HG02973 (cell line): Measurements from ENCODE around the gene A2ML1.
"Not testable (repeated sequence)": the region's sequence is repeated elsewhere in the genome, so short reads cannot be mapped to it uniquely, and the experiment has no call there.

Source experiments
- ATAC-seq: cut with Tn5 transposase; IDR thresholded peaks from one replicate; pipeline ENCODE4 v1.9.1; 2021; ENCODE audit warnings: moderate library complexity; ENCODE audit not compliant: unreplicated experiment

A2ML1 gene

DNA sequence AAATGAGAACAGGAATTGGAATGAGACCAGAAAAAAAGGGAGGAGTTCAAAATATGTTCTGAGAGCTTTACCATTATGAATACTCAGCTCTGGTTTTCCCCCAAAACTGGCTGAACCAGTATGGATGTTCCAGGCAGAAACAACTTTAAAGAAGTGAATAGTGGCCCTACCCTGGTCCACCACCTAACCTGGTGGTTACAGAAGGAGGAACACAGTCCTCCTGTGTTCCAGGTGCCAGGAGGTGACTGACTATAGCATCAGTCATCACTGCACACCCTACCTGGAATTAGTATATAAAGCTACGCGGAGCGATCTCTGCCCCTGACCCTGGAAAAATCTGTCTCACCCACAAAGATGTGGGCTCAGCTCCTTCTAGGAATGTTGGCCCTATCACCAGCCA, at the start of gene A2ML1:
Gene A2ML1 (plus strand): TSS at position 324 of the 400 bp plus-strand sequence. CDS start 31 bp downstream, at position 355.
- no peak for ATAC-seq

DNA sequence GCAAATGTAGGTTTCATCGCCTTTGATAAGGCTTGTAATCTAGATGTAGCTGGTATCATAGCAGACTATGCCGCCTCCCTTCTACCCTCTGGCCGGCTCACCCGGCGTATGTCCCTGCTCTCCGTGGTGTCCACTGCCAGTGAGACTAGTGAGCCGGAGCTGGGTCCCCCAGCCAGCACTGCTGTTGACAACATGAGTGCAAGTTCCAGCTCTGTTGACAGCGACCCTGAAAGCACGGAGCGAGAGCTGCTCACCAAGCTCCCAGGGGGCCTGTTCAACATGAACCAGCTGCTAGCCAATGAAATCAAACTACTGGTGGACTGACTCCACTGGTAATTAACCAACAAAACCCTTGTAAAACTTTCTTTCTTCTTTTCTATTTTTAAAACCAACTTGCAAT, 49.0 kb upstream of the A2ML1 start:
- ATAC-seq = no peak

DNA sequence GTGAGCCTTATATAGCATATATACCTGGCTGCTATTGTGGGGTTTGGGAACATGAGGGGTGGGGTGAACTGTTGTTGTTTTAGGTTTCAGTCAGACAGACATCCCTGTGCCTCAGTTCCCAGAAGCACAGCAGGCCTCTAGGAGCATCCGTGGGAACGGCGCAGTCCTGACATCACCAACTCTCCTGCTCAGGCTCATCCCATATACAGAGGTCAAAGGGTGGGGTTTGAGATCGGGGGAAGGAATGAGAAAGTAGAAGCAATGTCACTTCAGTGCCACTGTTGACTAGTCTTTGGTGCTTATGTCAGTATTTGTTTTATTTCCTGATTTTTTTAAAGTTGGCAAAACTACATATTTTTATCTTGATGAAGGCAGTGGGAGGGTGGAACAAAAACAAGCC, 43.1 kb upstream of the A2ML1 start:
- ATAC-seq = no peak

DNA sequence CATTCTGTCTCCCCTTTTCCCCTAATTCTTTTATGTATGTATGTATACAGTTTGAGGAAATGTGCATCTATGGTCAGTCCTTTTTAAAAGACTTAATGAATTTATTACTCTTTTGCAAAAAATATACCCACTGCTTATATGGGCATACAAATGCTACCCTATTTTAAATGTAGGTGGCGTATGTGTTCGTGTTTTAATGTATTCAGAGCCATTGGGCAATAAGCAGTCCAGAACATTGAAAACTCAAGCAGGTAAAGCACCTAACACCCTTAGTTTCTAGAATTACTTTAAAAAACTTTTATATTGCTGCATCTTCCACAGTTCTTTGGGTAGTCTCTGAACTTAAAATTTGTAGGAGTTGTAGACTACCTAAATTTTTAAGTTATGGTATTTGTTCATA, 42.6 kb upstream of the A2ML1 start:
- no peak for ATAC-seq

DNA sequence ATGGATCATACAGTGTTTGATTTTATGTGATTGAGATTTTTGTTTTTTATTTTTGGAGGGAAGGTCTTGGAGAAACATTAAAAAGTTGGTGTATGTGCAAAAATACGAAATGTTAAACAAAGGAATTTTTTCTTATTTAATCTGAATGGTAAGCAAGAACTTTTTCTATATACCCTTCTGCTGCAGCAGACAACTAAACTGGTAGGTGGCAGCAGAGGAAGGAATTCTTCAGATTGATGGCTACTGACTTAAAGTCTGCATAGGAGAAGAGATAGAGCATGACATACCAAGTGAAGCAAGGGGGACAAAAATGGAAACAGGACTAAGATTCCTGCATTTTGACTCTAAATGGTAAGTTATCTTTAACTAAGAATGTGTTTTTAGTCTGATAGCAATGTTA, 42.0 kb upstream of the A2ML1 start:
- no peak for ATAC-seq

DNA sequence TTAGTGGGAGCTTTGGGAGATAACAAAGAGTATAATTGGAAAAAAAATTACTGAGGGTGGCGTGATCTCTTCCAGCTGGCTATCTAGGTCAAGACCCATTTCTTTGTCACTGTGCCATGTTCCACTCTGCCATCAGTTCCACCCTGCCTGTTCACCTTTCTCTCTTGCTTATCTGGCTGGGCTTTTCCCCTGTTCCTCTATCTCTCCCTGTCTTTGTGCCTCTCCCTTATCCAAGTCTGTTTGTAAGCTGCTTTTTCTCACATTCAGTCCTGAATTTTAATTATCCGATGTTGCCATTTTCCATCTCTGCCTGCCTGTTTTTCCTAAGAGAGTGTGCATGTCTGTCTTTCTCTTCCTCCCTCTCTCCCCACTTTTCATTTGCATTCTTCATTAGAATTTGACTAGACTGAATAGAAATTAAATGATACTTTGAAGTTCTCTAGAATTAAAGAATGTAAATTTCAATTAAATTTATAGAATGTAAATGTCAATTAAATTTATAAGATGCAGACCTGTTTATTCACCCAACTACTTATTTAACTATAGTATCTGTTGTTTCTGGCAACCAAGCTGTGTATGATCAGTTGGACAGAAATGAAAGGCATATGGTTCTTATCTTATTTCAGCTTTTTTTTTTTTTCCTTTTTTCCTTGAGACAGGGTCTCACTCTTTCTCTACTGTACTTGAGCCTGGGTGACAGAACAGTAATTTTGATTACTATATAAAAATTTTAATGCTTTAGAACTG, 40.9 kb upstream of the A2ML1 start:
- ATAC-seq = no peak

DNA sequence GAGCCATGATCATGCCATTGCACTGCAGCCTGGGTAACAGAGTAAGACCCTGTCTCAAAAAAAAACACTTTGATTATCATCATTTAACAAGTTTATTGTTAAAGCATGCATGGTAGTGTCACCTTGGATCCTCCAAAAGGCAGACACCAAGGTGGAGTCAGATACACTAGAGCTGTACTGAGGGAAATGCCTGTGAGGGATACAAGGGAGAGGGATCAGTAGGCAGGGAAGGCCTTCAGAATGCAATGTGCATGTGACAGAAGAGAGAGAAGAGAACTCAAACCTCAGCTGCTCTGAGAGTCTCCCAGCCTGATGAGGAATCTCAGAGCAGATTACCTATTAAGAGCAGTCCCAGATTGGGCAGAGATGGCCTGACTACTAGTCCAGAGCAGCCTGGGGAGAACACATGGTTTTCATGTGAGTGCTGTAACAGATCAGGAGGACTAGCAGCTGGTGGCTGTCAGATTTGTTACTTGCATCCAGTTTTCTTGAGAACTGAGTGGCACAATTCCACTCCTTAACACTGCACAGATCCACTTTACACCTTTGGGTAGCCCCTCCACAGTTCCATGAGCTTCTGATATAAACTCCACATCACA, 38.0 kb upstream of the A2ML1 start:
- ATAC-seq = no peak

DNA sequence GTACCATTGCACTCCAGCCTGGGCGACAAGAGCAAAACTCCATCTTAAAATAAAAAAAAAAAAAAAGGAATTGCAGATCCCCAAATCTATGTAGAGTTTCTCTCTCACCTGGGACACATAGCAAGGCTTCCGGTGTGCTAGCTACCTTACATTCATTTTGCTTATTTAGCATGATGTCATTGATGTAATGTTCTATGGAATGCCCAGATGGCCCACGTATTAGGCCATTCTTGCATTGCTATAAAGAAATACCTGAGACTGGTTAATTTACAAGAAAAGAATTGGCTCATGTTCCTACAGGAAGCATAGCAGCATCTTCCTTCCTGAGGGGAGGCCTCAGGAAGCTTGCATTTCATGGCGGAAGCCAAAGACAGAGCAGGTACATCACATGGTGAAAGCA, 36.9 kb upstream of the A2ML1 start:
- no peak for ATAC-seq

DNA sequence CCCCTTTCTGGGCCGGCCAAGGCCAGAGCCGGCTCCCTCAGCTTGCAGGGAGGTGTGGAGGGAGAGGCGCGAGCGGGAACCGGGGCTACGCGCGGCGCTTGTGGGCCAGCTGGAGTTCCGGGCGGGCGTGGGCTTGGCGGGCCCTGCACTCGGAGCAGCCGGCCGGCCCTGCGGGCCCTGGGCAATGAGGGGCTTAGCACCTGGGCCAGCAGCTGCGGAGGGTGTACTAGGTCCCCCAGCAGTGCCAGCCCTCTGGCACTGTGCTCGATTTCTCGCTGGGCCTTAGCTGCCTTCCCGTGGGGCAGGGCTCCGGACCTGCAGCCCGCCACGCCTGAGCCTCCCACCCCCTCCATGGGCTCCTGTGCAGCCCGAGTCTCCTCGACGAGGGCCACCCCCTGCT, 35.2 kb upstream of the A2ML1 start:
- not testable (repeated sequence) for ATAC-seq

DNA sequence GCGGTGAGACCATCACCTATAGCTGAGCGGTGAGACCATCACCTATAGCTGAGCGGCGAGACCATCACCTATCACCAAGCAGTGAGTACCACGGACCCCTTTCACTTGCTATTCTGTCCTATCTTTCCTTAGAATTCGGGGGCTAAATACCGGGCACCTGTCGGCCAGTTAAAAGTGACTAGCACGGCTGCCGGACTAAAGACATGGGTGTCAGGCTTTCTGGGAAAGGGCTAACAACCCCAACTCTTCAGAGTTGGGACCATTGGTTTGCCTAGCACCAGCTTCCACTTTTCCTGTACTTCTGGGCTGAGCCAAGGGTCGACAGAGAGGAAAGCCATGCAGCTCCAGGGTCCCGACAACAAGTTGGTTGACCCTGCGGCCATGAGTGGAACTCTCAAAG, 33.7 kb upstream of the A2ML1 start:
- not testable (repeated sequence) for ATAC-seq

DNA sequence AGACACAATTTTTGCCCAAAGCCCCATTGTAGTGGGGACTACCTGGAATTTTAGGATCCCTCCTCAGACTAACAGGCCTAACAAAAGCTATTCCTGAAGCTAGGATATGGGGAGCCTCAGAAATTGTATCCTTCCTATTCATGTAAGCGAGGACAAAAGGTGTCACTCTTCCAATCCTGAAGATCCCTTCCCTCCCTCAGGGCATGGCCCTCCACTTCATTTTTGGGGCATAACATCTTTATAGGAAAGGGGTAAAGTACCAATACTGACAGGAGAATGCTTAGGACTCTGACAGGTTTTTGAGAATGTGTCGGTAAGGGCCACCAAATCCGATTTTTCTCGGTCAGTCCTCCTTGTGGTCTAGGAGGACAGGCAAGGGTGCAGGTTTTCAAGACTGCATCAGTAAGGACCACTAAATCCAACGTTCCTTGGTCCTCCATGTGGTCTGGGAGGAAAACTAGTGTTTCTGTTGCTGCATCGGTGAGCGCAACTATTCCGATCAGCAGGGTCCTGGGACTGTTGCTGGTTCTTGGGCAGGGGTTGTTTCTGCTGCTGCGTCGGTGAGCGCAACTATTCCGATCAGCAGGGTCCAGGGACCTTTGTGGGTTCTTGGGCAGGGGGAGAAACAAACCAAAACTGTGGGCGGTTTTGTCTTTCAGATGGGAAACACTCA, 32.9 kb upstream of the A2ML1 start:
- not testable (repeated sequence) for ATAC-seq

DNA sequence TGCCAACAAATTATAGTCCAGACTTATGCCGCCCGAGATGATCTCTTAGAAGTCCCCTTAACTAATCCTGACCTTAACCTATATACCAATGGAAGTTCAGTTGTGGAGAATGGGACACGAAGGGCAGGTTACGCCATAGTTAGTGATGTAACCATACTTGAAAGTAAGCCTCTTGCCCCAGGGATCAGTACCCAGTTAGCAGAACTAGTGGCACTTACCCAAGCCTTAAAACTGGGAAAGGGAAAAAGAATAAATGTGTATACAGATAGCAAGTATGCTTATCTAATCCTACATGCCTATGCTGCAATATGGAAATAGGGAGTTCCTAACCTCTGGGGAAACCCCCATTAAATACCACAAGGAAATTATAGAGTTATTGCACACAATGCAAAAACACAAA, 29.2 kb upstream of the A2ML1 start:
- not testable (repeated sequence) for ATAC-seq

DNA sequence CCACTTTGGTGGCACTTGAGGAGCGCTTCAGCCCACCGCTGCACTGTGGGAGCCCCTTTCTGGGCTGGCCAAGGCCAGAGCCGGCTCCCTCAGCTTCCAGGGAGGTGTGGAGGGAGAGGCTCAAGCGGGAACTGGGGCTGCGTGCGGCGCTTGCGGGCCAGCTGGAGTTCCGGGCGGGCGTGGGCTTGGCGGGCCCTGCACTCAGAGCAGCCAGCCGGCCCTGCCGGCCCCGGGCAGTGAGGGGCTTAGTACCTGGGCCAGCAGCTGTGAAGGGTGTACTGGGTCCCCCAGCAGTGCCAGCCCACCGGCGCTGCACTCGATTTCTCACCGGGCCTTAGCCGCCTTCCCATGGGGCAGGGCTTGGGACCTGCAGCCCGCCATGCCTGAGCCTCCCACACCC, 27.8 kb upstream of the A2ML1 start:
- not testable (repeated sequence) for ATAC-seq

DNA sequence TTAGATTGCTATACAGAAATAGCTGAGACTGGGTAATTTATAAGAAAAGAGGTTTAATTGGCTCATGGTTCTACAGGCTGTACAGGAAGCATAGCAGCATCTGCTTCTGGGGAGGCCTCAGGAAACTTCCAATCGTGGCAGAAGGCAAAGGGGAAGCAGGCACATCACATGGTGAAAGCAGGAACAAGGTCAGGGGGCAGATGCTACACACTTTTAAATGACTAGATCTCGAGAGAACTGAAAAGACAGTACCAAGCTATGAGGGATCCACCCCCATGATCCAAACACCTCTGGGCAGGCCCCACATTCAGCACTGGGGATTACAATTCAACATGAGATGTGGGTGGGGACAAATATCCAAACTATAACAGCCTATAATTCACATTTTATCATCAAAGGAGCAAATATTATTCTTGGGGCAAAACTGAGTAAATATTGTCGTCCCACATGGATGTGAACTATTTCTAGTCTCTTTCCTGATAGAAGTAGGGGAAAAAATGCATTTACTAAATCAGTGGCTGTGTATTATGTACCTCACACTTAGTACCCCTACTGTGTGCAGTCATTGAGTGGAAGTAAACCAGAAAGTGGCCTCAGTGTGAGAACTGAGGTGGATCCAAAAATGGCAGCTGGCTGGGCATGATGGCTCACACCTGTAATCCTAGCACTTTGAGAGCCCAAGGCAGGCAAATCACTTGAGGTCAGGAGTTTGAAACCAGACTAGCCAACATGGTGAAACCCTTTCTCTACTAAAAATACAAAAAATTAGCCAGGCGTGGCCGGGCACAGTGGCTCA, 25.4 kb upstream of the A2ML1 start:
- no peak for ATAC-seq

DNA sequence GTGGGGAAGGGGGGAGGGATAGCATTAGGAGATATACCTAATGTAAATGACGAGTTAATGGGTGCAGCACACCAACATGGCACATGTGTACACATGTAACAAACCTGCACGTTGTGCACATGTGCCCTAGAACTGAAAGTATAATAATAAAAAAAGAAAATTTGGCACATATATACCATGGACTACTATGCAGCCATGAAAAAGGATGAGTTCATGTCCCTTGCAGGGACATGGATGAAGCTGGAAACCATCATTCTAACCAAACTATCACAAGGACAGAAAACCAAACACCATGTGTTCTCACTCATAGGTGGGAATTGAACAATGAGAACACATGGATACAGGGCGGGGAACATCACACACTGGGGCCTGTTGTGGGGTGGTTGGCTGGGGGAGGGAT, 21.2 kb upstream of the A2ML1 start:
- ATAC-seq = not testable (repeated sequence)

DNA sequence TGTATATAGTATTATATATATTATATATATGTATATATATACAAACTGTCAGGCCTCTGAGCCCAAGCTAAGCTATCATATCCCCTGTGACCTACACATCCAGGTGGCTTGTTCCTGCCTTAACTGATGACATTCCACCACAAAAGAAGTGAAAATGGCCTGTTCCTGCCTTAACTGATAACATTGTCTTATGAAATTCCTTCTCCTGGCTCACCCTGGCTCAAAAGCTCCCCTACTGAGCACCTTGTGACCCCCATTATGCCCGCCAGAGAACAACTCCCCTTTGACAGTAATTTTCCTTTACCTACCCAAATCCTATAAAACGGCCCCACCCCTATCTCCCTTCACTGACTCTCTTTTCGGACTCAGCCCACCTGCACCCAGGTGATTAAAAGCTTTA, 17.6 kb upstream of the A2ML1 start:
- not testable (repeated sequence) for ATAC-seq

DNA sequence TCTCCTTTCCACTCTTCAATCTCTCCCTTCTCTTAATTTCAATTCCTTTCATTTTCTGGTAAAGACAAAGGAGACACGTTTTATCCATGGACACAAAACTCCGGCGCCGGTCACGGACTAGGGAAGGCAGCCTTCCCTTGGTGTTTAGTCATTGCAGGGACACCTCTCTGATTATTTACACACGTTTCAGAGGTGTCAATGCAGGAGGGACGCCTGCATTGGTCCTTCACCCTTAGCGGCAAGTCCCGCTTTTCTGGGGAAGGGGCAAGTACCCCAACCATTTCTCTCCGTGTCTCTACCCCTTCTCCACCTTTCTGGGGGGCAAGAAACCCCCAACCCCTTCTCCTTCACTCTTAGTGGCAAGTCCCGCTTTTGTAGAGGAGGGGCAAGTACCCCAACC, 16.9 kb upstream of the A2ML1 start:
- ATAC-seq = not testable (repeated sequence)

DNA sequence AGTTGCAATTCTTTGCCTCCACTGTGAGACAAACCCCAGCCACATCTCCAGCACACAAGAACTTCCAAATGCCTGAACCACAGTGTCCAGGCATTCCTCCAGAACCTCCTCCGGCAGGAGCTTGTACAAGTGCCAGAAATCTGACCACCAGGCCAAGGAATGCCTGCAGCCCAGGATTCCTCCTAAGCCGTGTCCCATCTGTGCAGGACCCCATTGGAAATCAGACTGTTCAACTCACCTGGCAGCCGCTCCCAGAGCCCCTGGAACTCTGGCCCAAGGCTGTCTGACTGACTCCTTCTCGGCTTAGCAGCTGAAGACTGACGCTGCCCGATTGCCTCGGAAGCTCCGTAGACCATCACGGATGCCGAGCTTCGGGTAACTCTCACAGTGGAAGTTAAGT, 15.3 kb upstream of the A2ML1 start:
- ATAC-seq = not testable (repeated sequence)

DNA sequence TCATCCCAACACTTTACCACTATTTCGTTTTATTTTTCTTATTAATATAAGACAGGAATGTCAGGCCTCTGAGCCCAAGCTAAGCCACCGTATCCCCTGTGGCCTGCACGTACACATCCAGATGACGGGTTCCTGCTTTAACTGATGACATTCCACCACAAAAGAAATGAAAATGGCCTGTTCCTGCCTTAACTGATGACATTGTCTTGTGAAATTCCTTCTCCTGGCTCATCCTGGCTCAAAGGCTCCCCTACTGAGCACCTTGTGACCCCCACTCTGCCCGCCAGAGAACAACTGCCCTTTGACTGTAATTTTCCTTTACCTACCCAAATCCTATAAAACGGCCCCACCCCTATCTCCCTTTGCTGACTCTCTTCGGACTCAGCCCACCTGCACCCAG, 12.3 kb upstream of the A2ML1 start:
- not testable (repeated sequence) for ATAC-seq

DNA sequence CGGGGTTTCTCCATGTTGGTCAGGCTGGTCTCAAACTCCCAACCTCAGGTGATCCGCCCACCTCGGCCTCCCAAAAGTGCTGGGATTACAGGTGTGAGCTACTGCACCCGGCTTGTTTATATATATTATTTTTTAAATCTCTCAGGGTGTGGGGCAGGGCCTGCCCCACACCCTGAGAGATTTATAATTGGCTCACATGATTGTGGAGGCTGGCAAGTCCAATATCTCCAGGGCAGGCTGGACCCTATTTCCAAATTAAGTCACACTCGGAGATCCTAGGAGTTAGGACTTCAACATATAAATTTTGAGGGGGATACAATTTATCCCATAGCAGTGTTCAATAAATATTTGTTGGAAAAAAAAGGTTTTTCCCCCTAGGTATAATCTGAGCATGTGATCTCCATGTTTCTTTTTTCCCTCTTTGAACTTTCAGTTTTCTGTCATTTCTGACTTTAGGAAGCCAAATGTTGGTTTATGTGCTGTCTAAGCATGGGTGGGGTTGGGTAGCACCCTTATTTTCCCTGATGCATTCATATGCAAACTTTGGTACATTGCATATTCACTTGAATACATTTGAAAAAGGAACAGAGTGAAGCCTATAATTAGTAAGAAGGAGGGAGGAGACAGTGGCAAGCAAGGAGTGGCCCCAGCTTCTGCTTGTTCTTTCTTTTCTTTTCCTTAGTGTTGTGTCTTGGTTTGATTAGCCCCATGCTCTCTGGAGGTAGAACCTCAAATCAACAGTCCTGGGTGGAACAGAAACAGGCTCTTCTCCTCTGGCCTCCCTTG, 8.7 kb upstream of the A2ML1 start:
- ATAC-seq = no peak
